ENCODE data around the gene SCG5.

Gene SCG5

DNA sequence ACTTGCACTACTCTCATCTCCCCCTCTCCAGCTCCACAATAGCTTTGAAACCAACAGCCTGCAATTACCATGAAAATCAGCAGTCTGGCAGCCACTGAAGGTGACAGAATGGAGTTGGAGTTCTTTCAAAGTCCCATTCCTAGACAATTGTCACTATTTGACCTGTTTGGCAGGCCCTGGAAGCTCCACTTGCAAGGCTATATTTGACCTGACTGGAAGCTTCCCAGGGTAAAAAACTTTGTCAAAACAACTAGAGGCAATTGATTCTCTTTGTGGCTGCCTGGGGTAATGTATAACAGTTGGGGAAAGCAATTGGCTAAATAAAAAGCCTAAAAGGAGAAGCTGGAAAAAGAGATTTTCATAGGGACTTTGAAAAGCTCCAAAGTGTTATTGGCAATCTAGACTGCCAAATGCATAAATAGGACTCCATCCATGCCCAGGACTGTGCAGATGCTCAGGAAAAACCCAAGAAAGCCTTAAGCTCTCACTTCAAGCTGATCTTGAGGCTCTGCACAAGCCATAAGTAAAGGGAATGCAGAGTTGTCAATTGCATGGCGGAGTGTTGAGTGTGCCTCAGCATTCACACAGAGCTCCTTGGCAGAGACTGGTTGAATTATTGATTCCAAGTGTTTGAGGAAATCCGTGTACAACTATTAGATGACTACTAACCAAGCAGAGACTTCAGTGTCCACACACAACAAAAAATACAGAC lies 94.6 kb downstream of the SCG5 start:
- Histone ChIP-seq H3K4me1 (no peaks in the 10 kb centered on the region), H4K20me1 (no peaks in the 10 kb centered on the region), H3K27me3 (no peaks in the 10 kb centered on the region), H3K36me3 (no peaks in the 10 kb centered on the region), H3K9ac (no peak overlapping the region), H3K4me2 (no peak overlapping the region), H3K4me3 (no peak overlapping the region), H3K9me3 (peaks cover 15% of the 10 kb centered on the region; the same call in 1 of the 2 replicates), H3K27ac (no peak overlapping the region)
- TF ChIP-seq Cebpa-rat (IDR thresholded peaks at IDR 0.05) = no peak

DNA sequence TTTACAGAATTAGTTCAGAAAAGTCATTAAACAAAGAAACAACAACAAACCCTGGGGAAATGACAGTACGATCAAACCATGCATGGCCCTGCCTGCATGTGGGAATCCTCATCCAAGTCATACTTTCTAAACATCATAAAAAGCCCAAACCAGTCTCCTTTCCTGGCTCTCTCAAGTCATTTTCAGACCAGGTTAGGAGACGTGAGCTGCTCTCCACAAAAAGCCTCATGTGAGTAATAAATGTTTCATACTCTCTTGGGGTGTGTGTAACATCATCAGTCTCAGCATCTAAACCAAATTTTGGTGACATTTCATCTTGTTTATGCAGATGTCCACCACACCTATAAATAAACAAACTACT lies 95.2 kb downstream of the SCG5 start:
- no peak overlapping the region for H3K4me2 ChIP-seq
- no peak for TF ChIP-seq Cebpa-rat (IDR thresholded peaks at IDR 0.05)
- no peak overlapping the region for H3K9ac ChIP-seq
- peaks cover 19% of the 10 kb centered on the region for H3K9me3 ChIP-seq
- no peaks in the 10 kb centered on the region for H3K4me1 ChIP-seq
- no peak overlapping the region for H3K4me3 ChIP-seq
- no peaks in the 10 kb centered on the region for H4K20me1 ChIP-seq
- no peak overlapping the region for H3K27ac ChIP-seq
- H3K27me3 ChIP-seq = no peaks in the 10 kb centered on the region
- no peaks in the 10 kb centered on the region for H3K36me3 ChIP-seq

GRCh38 chr15:32737304-32737703 lies 95.8 kb downstream of the SCG5 start:
- no peaks in the 10 kb centered on the region for H3K27me3 ChIP-seq
- H3K9me3 ChIP-seq = peaks cover 19% of the 10 kb centered on the region
- no peak overlapping the region for H3K4me2 ChIP-seq
- no peaks in the 10 kb centered on the region for H3K36me3 ChIP-seq
- H3K27ac ChIP-seq = no peak overlapping the region
- H3K4me3 ChIP-seq = no peak overlapping the region
- no peaks in the 10 kb centered on the region for H3K4me1 ChIP-seq
- no peak for TF ChIP-seq Cebpa-rat (IDR thresholded peaks at IDR 0.05)
- no peak overlapping the region for H3K9ac ChIP-seq
- no peaks in the 10 kb centered on the region for H4K20me1 ChIP-seq

DNA sequence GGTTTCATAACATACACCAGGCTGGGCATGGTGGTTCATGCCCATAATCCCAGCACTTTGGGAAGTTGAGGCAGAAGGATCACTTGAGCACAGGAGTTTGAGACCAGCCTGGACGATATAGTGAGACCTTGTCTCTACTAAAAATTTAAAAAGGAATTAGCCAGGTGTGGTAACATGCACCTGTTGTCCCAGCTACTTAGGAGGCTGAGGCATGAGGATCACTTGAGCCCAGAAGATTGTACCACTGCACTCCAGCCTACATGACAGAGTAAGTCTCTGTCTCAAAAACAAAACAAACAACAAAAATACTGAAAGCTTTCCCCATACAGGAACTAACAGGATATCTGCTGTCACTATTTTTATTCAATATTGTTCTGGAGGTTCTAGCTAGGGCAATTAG lies 97.2 kb downstream of the SCG5 start:
- H4K20me1 ChIP-seq = no peaks in the 10 kb centered on the region
- no peaks in the 10 kb centered on the region for H3K4me1 ChIP-seq
- H3K27ac ChIP-seq = no peak overlapping the region
- no peak overlapping the region for H3K9ac ChIP-seq
- H3K9me3 ChIP-seq = peaks cover 19% of the 10 kb centered on the region
- no peak for TF ChIP-seq Cebpa-rat (IDR thresholded peaks at IDR 0.05)
- no peaks in the 10 kb centered on the region for H3K36me3 ChIP-seq
- no peaks in the 10 kb centered on the region for H3K27me3 ChIP-seq
- no peak overlapping the region for H3K4me2 ChIP-seq
- H3K4me3 ChIP-seq = no peak overlapping the region

GRCh38 chr15:32739522-32740063 lies 98.1 kb downstream of the SCG5 start:
- Histone ChIP-seq H4K20me1 (no peaks in the 10 kb centered on the region), H3K4me1 (no peaks in the 10 kb centered on the region), H3K27me3 (no peaks in the 10 kb centered on the region), H3K9ac (no peak overlapping the region), H3K36me3 (no peaks in the 10 kb centered on the region), H3K4me3 (no peak overlapping the region), H3K9me3 (peaks cover 19% of the 10 kb centered on the region), H3K4me2 (no peak overlapping the region), H3K27ac (no peak overlapping the region)
- no peak for TF ChIP-seq Cebpa-rat (IDR thresholded peaks at IDR 0.05)

DNA sequence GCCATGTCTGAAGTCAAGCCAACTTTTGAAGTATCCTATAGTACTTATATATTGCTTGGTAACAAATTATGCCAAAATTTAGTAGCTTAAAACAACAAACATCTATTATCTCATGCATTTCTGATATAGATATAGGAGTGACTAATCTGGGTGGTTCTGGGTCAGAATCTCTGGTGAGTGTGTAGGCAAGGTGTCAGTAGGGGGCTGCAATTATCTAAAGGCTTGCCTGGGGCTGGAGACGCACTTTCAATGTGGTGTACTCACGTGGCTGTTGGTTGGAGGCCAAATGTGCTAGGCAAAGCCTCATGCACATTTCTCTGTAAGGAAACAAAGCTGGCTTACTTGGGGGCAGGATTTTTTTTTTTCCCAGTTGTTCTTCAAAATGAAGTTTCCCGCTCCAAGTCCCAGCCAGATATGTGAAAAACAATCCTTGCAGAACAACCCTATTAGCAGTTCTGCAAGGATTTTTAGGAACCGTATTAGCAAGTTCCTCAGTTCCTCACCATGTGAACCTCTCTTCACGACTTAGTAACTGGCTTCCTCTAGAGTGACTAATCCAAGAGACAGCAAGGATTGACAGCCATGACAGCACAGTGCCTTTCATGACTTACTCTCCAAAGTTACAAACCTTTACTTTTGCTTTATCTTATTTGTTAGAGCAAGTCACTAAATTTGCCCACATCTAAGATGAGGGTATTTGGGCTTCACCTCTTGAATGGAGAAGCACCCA lies 102.1 kb downstream of the SCG5 start:
- TF ChIP-seq Cebpa-rat (IDR thresholded peaks at IDR 0.05) = no peak
- Histone ChIP-seq H3K4me2 (no peak overlapping the region), H4K20me1 (no peaks in the 10 kb centered on the region), H3K4me3 (no peak overlapping the region), H3K36me3 (no peaks in the 10 kb centered on the region), H3K9me3 (peaks cover 19% of the 10 kb centered on the region), H3K9ac (no peak overlapping the region), H3K27me3 (no peaks in the 10 kb centered on the region), H3K4me1 (no peaks in the 10 kb centered on the region), H3K27ac (no peak overlapping the region)

DNA sequence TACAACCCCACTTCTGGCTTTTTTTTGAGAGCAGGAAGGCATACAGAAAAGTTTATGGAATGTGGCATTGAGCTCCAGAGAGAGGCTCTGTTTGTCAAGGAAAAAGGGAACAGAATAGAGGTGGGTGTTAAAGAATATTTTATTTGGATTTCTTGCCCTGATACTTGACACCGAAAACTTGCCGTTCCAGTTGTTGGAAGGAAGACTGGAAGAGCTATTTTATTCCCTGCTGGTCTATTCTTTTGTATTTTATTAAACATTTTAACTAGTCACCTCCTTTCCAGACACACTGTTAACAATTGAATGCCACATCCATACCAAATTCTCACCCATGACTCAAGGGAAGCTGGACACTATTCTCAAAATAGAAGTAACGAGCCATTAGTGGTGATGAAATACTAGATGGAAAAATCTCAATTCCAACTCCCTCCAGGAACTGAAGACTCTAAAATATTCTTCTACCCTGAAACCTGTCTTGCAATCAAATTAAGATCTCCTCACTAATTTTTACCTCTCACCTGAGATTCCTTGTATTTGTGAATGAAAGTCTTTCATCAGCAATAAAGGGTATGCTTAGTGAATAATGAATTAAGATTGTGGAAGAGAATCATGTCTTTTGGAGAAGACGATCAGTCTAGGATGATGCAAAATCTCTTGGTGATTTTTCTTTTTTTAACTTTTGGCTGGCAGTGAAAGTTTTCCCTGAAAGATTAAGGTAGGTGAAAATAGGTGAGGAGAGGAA lies 104.8 kb downstream of the SCG5 start:
- H3K4me2 ChIP-seq = no peak overlapping the region
- no peaks in the 10 kb centered on the region for H3K27me3 ChIP-seq
- no peak overlapping the region for H3K9ac ChIP-seq
- H3K27ac ChIP-seq = no peak overlapping the region
- no peaks in the 10 kb centered on the region for H4K20me1 ChIP-seq
- no peak overlapping the region for H3K4me3 ChIP-seq
- no peaks in the 10 kb centered on the region for H3K36me3 ChIP-seq
- H3K9me3 ChIP-seq = peaks cover 3% of the 10 kb centered on the region; the same call in 1 of the 2 replicates
- TF ChIP-seq Cebpa-rat (IDR thresholded peaks at IDR 0.05) = no peak
- H3K4me1 ChIP-seq = no peaks in the 10 kb centered on the region
